Right hindlimb (tissue), 1 donor: Measurements from ENCODE around the gene USP37.
A peak's percentile ranks its signal among the peaks of the same experiment; 100 is the strongest.

Experiments
- DNase-seq: peaks from one replicate; pipeline ENCODE4 v3.0.0-alpha.2; 2018

Gene USP37

GRCh38 chr2:218429911-218430692 lies 138.0 kb downstream of the USP37 start:
- DNase-seq: no peak

- no peak for DNase-seq
These were observed 139.1 kb downstream of the USP37 start for GRCh38 chr2:218428846-218429558.

- DNase-seq: no peak
These were observed 140.4 kb downstream of the USP37 start for GRCh38 chr2:218427741-218428140.

GRCh38 chr2:218425531-218425930 lies 142.6 kb downstream of the USP37 start:
- no peak for DNase-seq

GRCh38 chr2:218423584-218423983 lies 144.6 kb downstream of the USP37 start:
- DNase-seq: no peak

GRCh38 chr2:218422403-218423086 lies 145.6 kb downstream of the USP37 start:
- DNase-seq: no peak

- DNase-seq: no peak
These were observed 147.1 kb downstream of the USP37 start for GRCh38 chr2:218421027-218421426.

GRCh38 chr2:218419630-218420216 lies 148.4 kb downstream of the USP37 start:
- no peak for DNase-seq

GRCh38 chr2:218418717-218419458 lies 149.3 kb downstream of the USP37 start, which contains the start of gene VIL1:
Gene VIL1, plus strand, starts transcription at chr2:218419123. Its CDS starts 4,656 bp downstream, at chr2:218423779.
- DNase-seq: no peak

- no peak for DNase-seq
These were observed 149.8 kb downstream of the USP37 start for GRCh38 chr2:218418321-218418716.

GRCh38 chr2:218407717-218408116 lies 160.4 kb downstream of the USP37 start:
- no peak for DNase-seq

GRCh38 chr2:218406949-218407618 lies 161.1 kb downstream of the USP37 start:
- DNase-seq: peak; percentile 82

GRCh38 chr2:218406209-218406948 lies 161.8 kb downstream of the USP37 start:
- DNase-seq: peak; percentile 97

GRCh38 chr2:218405746-218406208 lies 162.4 kb downstream of the USP37 start:
- no peak for DNase-seq

GRCh38 chr2:218405086-218405745 lies 162.9 kb downstream of the USP37 start:
- peak; percentile 69 for DNase-seq

- DNase-seq: peak; percentile 53
These were observed 163.6 kb downstream of the USP37 start for GRCh38 chr2:218404351-218405085.

- DNase-seq: no peak
These were observed 164.3 kb downstream of the USP37 start for GRCh38 chr2:218403810-218404209.

- DNase-seq: no peak
These were observed 165.2 kb downstream of the USP37 start for GRCh38 chr2:218402911-218403411.

- DNase-seq: no peak
These were observed 165.7 kb downstream of the USP37 start for GRCh38 chr2:218402491-218402901.
